ENCODE measurements around the gene ERRFI1. TPM values are rescaled to one million over a fixed set of nuclear protein-coding genes. Genes with fewer than 3 reads are reported as not detected.

Gene ERRFI1
- polyA plus RNA-seq, 3 donors: 20.3 to 20.8 (median 20.4) TPM

DNA sequence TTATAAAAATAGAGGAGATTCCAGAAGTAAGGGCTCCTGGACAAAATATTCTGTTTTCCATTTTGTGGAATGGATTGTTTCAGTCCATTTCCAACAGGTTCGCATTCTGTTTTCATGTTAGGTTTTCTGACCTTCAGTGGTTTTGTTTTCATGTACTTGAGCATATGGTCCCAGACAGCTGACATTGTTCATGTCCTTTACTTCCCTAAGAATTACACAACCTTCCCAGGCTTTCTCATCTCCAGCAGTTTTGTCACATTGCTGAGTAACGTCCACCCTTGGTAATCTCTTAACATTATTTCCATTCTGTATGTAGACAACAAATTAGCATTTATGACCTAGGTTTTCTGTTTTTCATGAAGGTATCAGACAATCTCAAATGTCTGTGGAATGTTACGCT lies 21.0 kb upstream of the ERRFI1 start:
- DNase-seq (ENCODE audit: low read depth in 3 of 3, low spot score in 2 of 3): no peak

DNA sequence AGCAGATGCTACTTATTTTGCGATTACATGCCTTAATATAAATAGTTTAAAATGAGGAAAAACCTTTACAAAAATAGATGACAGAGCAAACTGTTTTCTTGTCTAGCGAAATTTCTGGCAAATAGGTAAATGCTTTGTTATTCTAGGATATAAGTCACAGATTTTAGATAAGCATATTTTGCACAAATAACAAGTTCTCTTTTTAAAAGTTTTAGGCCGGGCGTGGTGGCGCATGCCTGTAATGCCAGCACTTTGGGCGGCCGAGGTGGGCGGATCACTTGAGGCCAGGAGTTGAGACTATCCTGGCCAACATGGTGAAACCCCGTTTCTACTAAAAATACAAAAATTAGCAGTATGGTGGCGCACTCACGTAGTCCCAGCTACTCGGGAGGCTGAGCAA lies 20.3 kb upstream of the ERRFI1 start:
- no peak for DNase-seq (ENCODE audit: low read depth in 3 of 3, low spot score in 2 of 3)

GRCh38 chr1:8043621-8044020 lies 17.5 kb upstream of the ERRFI1 start:
- no peak for DNase-seq (ENCODE audit: low read depth in 3 of 3, low spot score in 2 of 3)

DNA sequence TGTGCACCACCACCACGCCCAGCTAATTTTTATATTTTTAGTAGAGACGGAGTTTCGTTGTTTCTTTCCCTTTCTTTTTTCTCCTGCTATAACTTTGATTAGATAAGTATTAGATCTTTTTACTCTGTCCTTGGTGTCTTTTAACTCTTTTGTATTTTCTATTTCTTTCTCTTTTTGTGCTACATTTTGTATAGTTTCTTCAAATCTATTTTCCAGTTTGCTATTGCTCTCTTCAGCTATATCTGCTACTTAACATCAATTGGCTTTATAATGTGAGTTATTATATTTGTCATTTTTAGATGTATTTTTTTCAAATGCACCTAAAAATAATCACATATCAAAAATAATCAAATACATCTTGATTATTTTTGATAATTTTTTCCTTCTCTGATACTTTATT lies 16.0 kb upstream of the ERRFI1 start:
- DNase-seq (ENCODE audit: low read depth in 3 of 3, low spot score in 2 of 3): no peak

- DNase-seq (ENCODE audit: low read depth in 3 of 3, low spot score in 2 of 3): no peak
Measured at GRCh38 chr1:8040586-8040985, 14.5 kb upstream of the ERRFI1 start.

DNA sequence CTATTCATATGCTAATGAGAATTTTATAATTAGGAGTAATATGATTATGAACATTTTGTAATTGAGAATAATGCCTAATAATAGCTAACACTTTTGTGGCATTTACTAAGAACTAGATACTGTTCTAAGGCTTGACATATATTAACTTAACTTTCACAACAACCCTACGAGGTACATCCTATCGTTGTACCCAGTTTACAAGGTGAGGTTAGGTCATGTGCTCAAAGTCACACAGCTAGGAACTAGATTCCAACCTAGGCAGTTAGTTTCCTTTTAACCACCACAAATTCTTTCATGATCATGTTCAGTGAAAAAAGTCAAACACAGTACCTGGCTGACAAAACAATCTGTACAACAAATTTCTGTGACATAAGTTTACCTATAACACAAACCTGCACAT lies 13.0 kb upstream of the ERRFI1 start:
- no peak for DNase-seq (ENCODE audit: low read depth in 3 of 3, low spot score in 2 of 3)

DNA sequence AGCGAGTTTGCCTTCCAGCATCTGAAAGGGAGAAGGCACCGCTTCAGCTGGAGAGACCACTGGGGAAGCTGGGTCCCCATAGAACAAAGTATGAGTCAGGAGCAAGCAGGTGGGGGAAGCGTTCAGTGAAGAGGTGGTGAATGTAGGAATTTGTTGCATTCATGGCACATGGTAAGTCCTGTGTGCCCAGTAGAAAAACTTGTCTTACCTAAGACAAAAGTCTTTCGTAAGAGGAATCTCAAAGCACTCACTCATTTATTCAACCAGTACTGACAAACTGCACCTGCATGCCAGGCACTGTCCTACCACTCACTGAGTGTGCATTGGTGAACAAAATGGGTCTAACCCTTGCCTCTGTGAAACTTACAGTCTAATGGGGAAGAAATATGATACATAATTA lies 9.2 kb upstream of the ERRFI1 start:
- no peak for DNase-seq (ENCODE audit: low read depth in 3 of 3, low spot score in 2 of 3)

- no peak for DNase-seq (ENCODE audit: low read depth in 3 of 3, low spot score in 2 of 3)
Measured at GRCh38 chr1:8033322-8033721, 7.2 kb upstream of the ERRFI1 start.

DNA sequence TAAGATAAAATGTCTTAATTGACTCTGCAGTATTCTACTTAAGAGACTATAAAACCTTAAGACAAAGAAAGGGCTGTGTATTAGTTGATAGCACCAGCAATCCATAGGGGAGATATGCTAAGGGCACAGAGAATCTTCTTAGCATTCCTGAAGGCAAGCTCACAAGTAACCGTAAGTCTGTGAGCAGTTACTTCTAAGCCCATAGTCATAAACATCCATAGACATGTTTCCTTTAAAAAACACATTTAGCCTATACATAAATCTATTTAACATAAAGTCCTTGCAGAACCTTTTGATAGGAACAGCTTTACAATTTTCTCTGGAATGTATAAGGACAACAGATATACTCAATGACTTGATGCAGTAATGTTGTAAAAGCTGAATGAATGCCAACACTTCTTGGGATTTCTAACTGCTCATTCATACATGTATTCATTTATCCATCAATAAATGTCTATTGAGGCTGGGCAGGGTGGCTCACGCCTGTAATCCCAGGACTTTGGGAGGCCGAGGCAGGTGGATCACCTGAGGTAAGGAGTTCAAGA lies 6.3 kb upstream of the ERRFI1 start:
- DNase-seq (ENCODE audit: low read depth in 3 of 3, low spot score in 2 of 3): no peak

DNA sequence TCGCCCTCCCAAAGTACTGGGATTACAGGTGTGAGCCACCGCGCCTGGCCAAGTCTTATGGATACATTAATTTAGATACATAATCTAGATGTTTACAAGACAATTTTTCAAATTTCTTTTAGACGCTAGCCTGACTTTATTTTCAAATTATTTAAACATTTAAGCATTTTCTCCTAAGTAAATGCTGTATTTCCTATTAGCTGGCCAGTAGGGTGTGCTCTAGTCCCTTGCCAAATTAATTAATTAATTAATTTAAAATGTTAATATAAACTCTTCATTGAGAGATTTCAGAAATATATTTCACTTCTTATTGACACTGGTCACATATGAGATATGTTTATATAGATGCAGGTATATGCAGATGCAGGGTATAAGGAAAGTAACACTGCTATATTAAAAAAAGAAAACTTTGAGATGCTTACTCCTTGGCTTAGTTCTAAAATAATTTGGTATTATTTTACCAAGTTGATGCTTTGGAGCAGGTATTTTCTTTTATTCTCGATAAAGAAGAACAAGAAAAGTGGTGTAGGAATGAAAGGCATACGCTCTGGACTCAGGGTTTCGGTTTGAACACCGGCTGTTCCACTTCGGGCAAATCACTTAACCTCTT lies 5.2 kb upstream of the ERRFI1 start:
- DNase-seq (ENCODE audit: low read depth in 3 of 3, low spot score in 2 of 3): no peak

- no peak for DNase-seq (ENCODE audit: low read depth in 3 of 3, low spot score in 2 of 3)
Measured at GRCh38 chr1:8028571-8028910, 2.4 kb upstream of the ERRFI1 start.

DNA sequence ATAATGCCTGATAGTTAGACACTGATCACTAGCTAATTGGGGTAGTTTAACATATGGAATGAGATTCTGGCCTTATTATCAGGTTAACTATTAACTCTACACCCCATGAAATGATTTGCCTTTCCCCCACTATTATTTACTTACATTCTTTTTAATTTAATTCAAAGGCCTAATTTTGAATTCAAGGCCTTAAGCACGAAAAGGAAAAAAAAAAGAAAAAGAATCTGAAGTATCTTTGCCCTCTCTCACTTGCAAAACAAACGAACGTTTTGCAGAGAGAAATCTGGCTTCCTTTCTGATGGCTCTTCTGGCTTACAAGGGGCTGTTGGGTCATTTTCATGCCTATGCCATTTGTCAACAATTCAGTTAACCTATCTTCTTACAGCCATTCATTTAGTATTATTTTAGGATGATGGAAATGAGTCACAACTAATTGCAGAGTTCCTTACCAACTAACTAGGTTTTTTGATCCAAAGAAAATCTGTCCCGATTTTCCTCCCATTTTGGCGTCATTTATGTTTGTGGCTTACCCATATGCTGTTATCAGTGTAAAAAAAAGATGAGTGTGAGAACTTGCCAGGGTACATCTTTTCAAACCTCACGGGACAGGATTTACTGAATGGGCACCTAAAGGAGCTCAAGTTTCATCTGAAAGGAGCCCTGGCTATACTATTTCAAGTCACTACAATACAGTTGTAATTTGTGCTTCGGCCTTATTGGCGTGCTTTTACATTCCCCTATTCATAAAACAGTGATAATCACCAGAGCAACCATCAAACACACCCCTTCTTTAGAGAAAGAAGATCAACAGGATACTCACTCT lies 1.9 kb upstream of the ERRFI1 start:
- DNase-seq (ENCODE audit: low read depth in 3 of 3, low spot score in 2 of 3): no peak

- no peak for DNase-seq (ENCODE audit: low read depth in 3 of 3, low spot score in 2 of 3)
Measured at GRCh38 chr1:8026976-8027747, 1.1 kb upstream of the ERRFI1 start.

- DNase-seq (ENCODE audit: low read depth in 3 of 3, low spot score in 2 of 3): no peak
Measured at GRCh38 chr1:8025671-8026144, 401 bp downstream of the ERRFI1 start.

DNA sequence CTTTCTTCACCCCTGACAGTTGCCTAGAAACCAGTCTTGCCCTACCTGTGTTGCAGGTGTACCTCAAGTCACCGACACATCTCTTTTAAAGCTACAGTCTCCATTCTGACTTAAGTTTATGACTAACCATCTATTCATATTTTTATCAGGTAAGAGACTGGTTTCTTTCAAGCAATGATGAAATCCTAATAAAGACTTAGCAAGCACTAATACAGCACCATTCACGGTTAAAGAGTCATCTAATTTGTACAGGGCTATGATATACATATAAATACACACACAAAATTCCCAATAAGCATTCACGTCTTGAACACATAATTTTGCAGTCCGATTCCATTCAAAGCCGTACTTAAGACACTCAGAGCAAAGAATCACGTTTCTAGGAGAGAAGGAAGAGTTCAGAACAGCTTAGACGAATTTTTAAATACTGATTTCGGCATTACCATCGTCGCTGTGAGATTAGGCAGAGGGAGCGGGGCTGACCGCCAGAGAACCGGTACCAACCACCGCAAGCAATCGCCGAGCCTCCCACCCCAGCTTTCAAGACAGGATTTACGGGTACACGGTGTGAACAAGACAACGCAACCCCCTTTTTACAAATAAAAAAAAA lies 943 bp downstream of the ERRFI1 start:
- no peak for DNase-seq (ENCODE audit: low read depth in 3 of 3, low spot score in 2 of 3)

- no peak for DNase-seq (ENCODE audit: low read depth in 3 of 3, low spot score in 2 of 3)
Measured at GRCh38 chr1:8024329-8024728, 1.8 kb downstream of the ERRFI1 start.

- no peak for DNase-seq (ENCODE audit: low read depth in 3 of 3, low spot score in 2 of 3)
Measured at GRCh38 chr1:8023995-8024313, 2.2 kb downstream of the ERRFI1 start.

- DNase-seq (ENCODE audit: low read depth in 3 of 3, low spot score in 2 of 3): no peak
Measured at GRCh38 chr1:8023287-8023994, 2.7 kb downstream of the ERRFI1 start.

DNA sequence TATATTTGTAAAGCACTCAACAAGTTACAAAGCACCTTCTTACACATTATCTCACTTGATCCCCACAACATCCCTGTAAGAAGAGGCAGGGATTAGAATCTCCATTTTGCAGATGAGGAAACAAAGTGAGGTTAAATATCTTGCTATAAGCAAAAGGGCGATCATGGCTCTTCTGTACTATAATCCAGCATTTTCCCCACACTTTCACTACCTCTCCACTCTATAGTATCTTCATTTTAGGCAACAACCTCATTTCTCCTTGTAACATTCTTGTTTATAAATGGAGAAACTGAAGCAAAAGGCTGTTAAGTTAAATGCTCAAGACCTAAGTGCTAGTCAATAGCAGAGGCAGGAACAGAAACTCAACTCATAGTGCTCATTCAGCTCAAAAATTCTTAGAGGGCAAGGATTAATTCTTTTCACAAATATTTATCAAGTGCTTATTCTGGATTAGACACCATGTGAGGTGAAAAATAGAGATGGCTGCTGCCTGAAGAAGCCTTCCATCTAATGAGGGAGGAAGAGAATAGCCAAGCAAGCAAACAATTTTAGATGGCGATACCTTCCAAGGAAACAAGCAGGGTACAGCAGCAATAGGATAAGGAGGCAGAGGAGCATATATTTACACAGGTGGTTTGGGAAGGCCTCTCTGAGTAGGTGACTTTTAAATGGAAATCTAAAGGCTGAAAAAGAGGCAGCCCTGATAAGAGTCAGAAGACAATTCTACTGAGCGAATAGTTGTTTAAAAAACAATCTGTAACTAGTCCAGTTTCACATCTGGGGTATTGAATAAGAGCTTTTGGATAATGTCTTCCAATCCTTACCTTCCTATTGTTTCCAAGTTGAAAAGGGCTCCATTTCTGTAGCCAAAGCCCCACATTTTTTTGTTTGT lies 3.5 kb downstream of the ERRFI1 start:
- no peak for DNase-seq (ENCODE audit: low read depth in 3 of 3, low spot score in 2 of 3)
